Vagina (tissue), 2 donors: Measurements from ENCODE around the gene CAPN2. TPM values are rescaled to one million over a fixed set of nuclear protein-coding genes. Genes with fewer than 3 reads are reported as not detected.
"Not testable (repeated sequence)": the region's sequence is repeated elsewhere in the genome, so short reads cannot be mapped to it uniquely, and the experiment has no call there.

Experiments used
- DNase-seq, 2 donors: peaks; one replicate each; pipeline ENCODE4 v3.0.0-alpha.2; 2017; ENCODE audit errors: extremely low spot score in 2 of 2
- H3K27ac ChIP-seq: fragments of 200-600 bp; sonication (generic); one replicate; pipeline ENCODE4 v1.5.1; 2019
- H3K27me3 ChIP-seq: fragments of 200-600 bp; sonication (generic); one replicate; pipeline ENCODE4 v1.5.1; 2019
- H3K36me3 ChIP-seq, 2 donors: fragments of 200-600 bp; sonication (generic); one replicate each; pipeline ENCODE4 v1.5.1; 2017 to 2019
- H3K4me1 ChIP-seq: fragments of 200-600 bp; sonication (generic); one replicate; pipeline ENCODE4 v1.5.1; 2019
- H3K4me3 ChIP-seq, 2 donors: fragments of 200-600 bp; sonication (generic); 1 replicate in 1 of 2; 2 replicates in 1 of 2; pipeline ENCODE4 v1.5.1; 2016 to 2019
- H3K9me3 ChIP-seq: fragments of 200-600 bp; sonication (generic); one replicate; pipeline ENCODE4 v1.5.1; 2019
- POLR2A ChIP-seq, 2 donors: fragments of 450-650 bp; IDR thresholded peaks; one replicate each; pipeline ENCODE4 v1.6.1; 2017; ENCODE audit warnings: antibody characterized with exemption in 2 of 2, mild to moderate bottlenecking in 2 of 2, moderate library complexity in 2 of 2
- POLR2AphosphoS5 ChIP-seq, 2 donors: sonication (generic); formaldehyde crosslinking; IDR thresholded peaks; one replicate each; pipeline ENCODE4 v1.9.0; 2017; ENCODE audit warnings: antibody characterized with exemption in 2 of 2, mild to moderate bottlenecking in 2 of 2, low read depth in 1 of 2; ENCODE audit not compliant: insufficient read depth in 1 of 2
- intact Hi-C: fragments of 100-400 bp; cut with DNase I; formaldehyde crosslinking; loops from one replicate; pipeline ENCODE4 v1.15.1; 2023
- total RNA-seq: library from RNA; depleted of rRNA; stranded (reverse); fragments of >200 nt; gene quantifications from one replicate; pipeline ENCODE4 v1.2.3, GENCODE V29; 2016
- TF ChIP-seq, protein P1 (sequence below), 3 experiments: fragments of 450-650 bp in 2 of 3; fragments of 200-600 bp in 1 of 3; sonication (generic) in 1 of 3; IDR thresholded peaks; one replicate each; pipeline ENCODE4 v1.5.1; 2017 to 2019; ENCODE audit warnings: antibody characterized with exemption in 3 of 3, mild to moderate bottlenecking in 2 of 3, moderate library complexity in 2 of 3

The CAPN2 gene
- total RNA-seq, 1 donor from 2014 or later, result 208 TPM

DNA sequence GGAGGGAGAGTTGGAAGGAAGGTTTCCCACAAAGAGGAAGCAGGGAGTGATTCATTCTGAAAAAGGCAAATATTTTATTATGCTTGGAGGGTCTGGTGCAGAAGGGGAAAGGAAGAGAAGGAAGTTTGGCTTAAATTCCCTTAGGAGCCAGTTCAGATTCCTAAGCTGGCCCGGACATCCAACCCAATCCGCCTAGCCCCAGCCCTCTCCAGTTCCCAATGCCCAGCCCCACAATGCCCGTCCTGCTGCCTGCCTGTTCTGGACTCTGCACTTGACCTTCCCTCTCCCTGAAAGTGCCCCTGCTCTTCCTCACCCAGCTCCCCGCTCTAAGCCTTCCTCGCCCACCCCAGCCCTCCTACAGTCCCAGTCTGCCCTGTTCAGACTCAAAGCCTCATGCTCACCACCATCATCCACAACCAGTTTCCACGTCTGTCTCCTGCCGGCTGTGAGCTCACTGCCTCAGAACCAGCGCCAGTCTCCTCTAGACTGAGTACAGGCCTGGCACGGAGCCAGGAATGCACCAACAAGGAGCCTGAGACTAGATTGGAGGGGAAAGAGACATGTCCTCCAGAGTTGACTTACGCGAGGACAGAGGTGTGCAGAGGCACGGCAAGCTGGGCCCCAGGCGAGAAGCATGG lies 18.9 kb downstream of the CAPN2 start:
- Histone ChIP-seq H3K27ac (peak overlapping the region; percentile 76), H3K4me1 (peaks cover 69% of the 10 kb centered on the region), H3K9me3 (no peaks in the 10 kb centered on the region), H3K36me3 (no peaks in the 10 kb centered on the region), H3K27me3 (no peaks in the 10 kb centered on the region), H3K4me3 (no peak overlapping the region)
- no peak for DNase-seq
- no peak for TF ChIP-seq POLR2A (IDR thresholded peaks at IDR 0.05)
- TF ChIP-seq, protein P1, sequence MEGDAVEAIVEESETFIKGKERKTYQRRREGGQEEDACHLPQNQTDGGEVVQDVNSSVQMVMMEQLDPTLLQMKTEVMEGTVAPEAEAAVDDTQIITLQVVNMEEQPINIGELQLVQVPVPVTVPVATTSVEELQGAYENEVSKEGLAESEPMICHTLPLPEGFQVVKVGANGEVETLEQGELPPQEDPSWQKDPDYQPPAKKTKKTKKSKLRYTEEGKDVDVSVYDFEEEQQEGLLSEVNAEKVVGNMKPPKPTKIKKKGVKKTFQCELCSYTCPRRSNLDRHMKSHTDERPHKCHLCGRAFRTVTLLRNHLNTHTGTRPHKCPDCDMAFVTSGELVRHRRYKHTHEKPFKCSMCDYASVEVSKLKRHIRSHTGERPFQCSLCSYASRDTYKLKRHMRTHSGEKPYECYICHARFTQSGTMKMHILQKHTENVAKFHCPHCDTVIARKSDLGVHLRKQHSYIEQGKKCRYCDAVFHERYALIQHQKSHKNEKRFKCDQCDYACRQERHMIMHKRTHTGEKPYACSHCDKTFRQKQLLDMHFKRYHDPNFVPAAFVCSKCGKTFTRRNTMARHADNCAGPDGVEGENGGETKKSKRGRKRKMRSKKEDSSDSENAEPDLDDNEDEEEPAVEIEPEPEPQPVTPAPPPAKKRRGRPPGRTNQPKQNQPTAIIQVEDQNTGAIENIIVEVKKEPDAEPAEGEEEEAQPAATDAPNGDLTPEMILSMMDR (IDR thresholded peaks at IDR 0.05), result no peak
- no peak for TF ChIP-seq POLR2AphosphoS5 (IDR thresholded peaks at IDR 0.05; ENCODE audit: insufficient read depth in 1 of 2, low read depth in 1 of 2)
- intact Hi-C loops, result no loop called here

DNA sequence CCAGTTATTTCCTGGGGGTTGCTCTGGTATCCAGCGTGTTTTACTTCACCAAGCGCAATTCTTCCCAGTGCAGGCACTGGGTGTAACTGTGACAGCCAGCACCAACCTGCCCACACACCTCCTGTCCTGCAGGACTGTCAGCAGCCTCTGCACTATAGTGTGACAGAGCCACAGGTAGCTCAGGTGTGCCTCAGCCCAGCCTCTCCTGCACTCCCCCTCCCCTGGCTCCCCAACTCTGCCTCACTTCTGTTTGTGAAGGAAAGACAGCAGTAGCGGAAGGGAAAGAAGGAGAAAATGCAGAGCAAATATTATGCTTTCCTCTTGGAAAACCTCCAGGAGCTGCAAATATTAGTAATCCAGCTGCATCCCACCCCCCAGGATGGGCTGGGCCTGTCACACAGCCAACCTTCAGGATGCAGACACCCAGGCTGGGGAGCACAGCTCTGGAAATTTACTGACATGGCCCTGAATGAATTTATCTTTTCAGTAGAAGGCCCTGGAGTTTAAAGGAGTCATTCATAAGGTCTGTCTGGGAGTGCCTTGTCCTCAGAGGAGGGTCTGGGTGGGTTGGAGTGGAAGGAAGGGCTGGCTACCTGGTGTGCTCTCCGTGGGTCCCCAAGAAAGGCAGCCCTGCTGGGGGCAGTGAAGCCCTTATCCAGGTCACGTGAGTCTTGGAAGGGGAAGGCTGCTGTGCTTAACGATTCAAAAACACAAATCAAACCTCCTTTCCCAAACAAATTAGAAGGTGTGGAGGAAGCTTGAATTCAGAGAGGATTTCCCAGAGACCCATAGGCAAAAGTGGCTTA lies 20.9 kb downstream of the CAPN2 start:
- intact Hi-C loops, result no loop called here
- peak overlapping the region; percentile 36 for H3K27ac ChIP-seq

DNA sequence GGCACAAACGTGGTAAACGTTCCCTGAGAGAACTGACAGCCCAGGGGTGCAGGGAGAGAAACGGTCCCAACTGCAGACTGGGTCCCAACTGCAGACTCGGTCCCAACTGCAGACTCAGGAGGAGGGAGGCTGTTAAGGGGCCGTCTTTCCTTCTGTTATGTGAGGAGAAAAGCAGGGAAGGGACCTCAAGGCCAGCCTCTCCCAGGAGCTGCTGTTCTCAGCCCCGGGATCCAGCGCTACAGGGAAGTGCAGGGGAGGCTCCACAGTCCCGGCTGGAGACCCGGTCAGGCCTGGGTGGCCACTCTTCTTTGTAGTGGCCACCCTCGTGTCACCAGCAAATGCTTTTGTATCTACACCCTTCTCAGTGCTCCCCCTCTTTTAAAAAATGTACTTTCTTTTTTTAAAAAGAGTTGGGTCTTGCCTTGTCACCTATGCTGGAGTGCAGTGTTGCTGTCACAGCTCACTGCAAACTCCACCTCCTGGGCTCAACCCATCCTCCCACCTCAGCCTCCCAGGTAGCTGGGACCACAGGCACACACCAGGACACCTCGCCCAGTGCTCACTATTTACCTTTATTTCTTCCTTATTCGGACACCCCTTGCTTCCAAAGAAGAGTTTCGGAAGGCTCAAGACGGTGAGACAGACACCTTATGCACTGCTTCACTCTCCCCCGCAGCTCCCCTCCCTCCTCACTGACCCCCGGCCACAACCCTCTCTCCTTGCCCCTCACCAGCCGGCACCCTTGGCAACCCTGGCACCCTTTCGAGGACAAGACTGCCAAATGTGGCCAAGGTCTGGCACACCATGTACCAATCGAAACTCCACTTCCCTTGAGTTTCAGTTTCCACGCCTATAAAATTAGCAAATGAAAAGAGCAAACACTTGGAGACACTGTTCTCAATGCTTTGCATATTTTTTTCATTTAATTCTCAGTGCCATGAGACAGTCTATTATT lies 21.8 kb downstream of the CAPN2 start:
- H3K4me3 ChIP-seq, result no peak overlapping the region
- no peaks in the 10 kb centered on the region for H3K36me3 ChIP-seq
- no peak overlapping the region for H3K27ac ChIP-seq
- no peak for DNase-seq
- H3K4me1 ChIP-seq, result peaks cover 80% of the 10 kb centered on the region
- no peaks in the 10 kb centered on the region for H3K27me3 ChIP-seq
- intact Hi-C loops, result no loop called here
- TF ChIP-seq POLR2A (IDR thresholded peaks at IDR 0.05) (no peak), POLR2AphosphoS5 (IDR thresholded peaks at IDR 0.05; ENCODE audit: insufficient read depth in 1 of 2, low read depth in 1 of 2) (no peak)
- TF ChIP-seq, protein P1 (IDR thresholded peaks at IDR 0.05), result no peak
- H3K9me3 ChIP-seq, result no peaks in the 10 kb centered on the region

More for the DNA sequence above, 20.9 kb downstream of the CAPN2 start:
- H3K4me3 ChIP-seq, result no peak overlapping the region
- peaks cover 70% of the 10 kb centered on the region for H3K4me1 ChIP-seq
- H3K27me3 ChIP-seq, result no peaks in the 10 kb centered on the region
- no peak for DNase-seq
- TF ChIP-seq POLR2A (IDR thresholded peaks at IDR 0.05) (no peak), POLR2AphosphoS5 (IDR thresholded peaks at IDR 0.05; ENCODE audit: insufficient read depth in 1 of 2, low read depth in 1 of 2) (no peak)
- TF ChIP-seq, protein P1 (IDR thresholded peaks at IDR 0.05), result no peak
- H3K36me3 ChIP-seq, result no peaks in the 10 kb centered on the region
- H3K9me3 ChIP-seq, result no peaks in the 10 kb centered on the region

DNA sequence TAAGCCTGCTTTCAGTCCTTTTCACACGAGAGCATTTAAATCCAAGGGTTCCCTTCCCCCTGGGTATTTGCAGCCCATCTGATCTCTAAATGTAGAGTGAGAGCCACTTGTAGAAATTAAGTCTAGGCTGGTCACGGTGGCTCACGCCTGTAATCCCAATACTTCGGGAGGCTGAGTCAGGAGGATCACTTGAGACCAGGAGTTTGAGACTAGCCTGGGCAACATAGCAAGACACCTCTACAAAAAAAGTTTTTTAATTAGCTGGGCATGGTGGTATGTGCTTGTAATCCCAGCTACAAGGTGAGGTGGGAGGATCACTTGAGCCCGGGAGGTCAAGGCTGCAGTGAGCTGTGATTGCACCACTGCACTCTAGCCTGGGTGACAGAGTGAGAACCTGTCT lies 24.3 kb downstream of the CAPN2 start:
- H3K27me3 ChIP-seq, DNase-seq, H3K36me3 ChIP-seq, H3K27ac ChIP-seq, H3K9me3 ChIP-seq, intact Hi-C loops, H3K4me3 ChIP-seq: not testable (repeated sequence)
- peaks cover 79% of the 10 kb centered on the region for H3K4me1 ChIP-seq

DNA sequence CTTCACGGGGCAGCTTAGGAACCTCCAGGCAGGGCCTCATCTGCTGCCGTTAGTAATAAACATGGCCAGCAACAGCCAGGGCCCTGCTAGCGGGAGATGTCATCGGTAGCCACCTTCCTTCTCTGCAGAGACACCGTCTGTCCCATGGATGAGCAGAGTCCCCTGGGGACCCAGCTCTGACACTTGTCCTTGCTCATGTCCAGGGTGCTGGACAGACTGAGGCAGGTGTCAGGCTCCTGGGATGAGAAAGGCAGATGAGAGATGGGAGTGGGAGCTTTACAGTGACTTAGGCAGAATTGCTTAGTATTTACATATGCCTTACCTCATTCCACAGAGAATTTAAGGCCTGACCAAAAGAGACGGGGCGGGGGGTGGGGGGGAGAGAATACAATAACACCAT lies 25.0 kb downstream of the CAPN2 start:
- Histone ChIP-seq H3K27ac (no peak overlapping the region), H3K9me3 (no peaks in the 10 kb centered on the region), H3K36me3 (peaks cover 0 to 7% of the 10 kb centered on the region in 2 donors), H3K4me1 (peaks cover 72% of the 10 kb centered on the region), H3K4me3 (no peak overlapping the region), H3K27me3 (no peaks in the 10 kb centered on the region)
- no peak for TF ChIP-seq POLR2AphosphoS5 (IDR thresholded peaks at IDR 0.05; ENCODE audit: insufficient read depth in 1 of 2, low read depth in 1 of 2)
- TF ChIP-seq, protein P1 (IDR thresholded peaks at IDR 0.05), result no peak
- no peak for TF ChIP-seq POLR2A (IDR thresholded peaks at IDR 0.05)
- DNase-seq, result no peak
- intact Hi-C loops, result no loop called here
